Astrocyte (in vitro differentiated cells and primary cell): ENCODE data around the gene ZNF609.

Source experiments
- CTCF ChIP-seq: IDR thresholded peaks from 2 replicates; pipeline ENCODE4 v1.5.1; 2011; ENCODE audit warnings: low read depth, mild to moderate bottlenecking, inconsistent platforms, low read length, moderate library complexity; ENCODE audit not compliant: insufficient read depth
- EZH2 ChIP-seq: IDR thresholded peaks from 2 replicates; pipeline ENCODE4 v1.6.1; 2012; ENCODE audit warnings: mild to moderate bottlenecking, low read length, inconsistent platforms; ENCODE audit not compliant: insufficient read depth

GRCh38 chr15:64460206-64460723, at the start of gene ZNF609:
- TF ChIP-seq CTCF (no peak), EZH2 (no peak)
